NCI-H510A (cell line): ENCODE data around the gene CDX1.

Experiments used
- DNase-seq: peaks from one replicate; lab custom pipeline; 2025; lab: John Stamatoyannopoulos, UW

Gene CDX1

GRCh38 chr5:150131978-150132694, 34.4 kb upstream of the CDX1 start:
- no peak for DNase-seq

DNA sequence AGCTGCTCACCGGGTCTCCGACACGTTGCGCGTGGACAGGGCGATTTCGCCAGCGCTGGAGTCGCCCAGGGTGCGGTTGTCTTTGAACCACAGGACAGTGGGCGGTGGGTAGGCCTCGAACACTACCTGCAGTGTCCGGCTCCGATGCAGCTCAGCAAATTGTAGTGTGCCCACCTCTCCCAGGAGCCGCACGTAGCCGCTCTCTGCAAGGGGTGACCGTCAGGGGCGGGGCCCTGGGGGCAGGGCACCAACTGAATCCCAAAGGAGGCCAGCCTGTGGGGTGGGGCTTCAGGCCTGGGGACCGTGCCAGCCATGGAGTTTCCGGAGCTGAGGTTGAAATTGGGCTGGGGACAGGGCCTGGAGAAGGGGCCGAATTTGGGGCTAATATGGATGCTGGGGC, 33.8 kb upstream of the CDX1 start:
- DNase-seq = no peak

- DNase-seq = no peak
These were observed 32.9 kb upstream of the CDX1 start for GRCh38 chr5:150133581-150134197.

DNA sequence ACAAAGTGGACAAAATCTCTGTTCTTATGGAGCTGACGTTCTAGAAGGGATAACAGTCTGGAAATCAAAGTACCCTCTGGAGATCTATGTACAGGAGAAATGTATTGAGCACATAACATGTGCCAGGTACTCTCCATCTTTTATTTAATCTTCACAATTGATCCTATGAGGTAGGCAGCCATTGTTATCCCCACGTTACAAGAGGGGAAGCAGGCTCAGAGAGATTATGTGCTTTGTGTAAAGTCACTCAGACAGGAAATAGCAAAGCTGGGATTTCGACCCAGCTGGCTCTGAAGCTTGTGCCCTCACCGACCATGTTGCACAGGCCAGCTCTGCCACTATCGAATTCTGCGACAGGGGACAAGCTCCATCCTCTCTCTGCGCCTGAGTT, 32.4 kb upstream of the CDX1 start:
- DNase-seq = no peak

DNA sequence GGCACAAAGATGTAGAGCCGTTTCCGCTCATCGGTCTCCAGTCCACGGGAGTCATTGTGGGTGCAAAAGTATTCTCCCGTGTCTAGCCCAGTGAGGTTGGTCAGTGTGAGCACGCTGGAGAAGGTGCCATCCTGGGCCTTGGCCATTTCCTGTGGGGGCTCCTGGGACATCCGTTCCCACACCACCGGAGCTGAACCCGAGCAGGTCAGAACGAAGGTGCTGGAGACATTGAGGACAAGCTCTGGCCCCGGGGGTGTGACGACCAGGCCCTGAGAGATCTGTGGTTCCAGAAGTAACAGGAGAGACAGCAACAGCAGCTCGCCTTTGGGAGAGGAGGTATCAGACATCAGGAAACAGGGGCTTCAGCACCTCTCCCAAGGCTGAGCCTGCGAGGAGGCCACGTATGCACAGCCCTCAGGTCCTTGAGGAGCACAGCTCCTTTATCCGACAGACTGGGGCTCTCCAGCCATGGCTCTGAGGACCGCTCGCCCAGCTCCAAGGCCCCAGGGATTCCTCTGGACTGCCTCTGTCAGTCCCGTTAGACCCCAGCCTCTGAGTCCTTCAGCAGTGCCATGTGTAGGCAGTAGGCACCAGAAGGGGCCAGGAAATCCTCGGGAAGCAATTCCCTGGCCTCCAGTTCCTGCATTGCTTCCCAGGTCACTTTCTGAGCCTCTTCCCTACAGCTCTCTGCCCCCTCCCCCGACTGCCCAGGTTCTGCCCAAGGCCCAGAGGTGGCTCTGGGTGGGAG, 30.8 kb upstream of the CDX1 start:
- no peak for DNase-seq

DNA sequence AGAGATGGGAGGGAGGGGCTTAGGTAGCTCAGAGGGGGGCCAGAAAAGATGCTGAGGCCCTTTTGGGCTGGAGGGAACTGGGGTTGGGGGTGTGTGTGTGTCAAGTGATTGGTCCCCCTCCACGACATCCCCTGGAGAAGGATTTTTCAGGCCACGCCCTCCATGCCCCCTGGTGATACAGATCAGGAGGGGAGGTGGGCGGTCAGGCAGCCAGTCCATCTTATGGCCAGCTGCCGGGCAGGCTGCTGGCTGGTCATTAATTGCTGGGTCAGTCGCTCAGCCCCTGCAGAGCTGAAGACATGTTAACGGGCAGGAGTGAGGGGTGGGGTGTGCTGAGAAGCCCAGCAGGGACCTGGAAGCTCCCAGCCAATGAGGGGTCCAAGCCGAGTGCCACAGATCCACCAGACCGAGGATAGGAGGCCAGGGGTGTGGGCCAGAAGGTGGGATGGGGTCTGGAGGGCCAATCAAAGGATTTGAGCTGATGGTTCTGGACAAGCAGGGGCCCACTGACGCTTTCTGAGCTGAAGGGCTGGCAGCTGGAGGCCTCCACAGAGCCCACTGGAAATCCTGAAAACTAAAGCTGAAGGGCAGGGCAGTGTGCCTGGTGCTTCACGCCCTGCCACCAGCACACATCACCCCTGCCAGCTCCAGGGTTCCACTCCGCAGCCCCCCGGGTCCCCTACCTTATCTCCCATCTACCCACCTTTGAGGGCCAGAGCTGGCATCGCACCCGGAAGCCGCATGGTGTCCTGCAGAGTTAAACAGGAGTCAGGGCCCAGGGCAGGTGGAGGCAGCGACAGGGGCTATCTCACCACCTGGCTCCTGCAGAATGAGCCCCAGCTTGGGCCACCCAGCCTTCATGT, 30.0 kb upstream of the CDX1 start:
- DNase-seq = no peak

- no peak for DNase-seq
These were observed 29.2 kb upstream of the CDX1 start for GRCh38 chr5:150137168-150137957.

DNA sequence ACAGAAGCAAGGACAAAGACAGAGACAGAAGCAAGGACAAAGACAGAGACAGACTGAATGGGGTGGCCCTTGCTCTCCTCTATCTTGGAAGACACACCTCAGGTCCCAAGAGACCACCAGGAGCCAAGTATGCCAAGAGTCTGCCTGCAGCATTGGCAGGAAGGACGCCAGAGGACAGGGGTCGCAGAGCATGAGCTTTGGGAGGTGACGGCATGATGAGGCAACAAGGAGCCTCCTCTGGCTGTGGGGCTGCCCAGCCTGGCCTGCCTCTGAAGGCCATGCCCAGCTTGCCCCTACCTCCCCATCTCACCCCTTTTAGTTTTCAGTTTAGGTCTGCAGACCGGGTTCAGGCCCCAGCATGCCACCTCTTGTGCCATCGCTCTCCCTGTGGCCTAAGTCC, 28.6 kb upstream of the CDX1 start:
- DNase-seq = no peak

- DNase-seq = no peak
These were observed 27.9 kb upstream of the CDX1 start for GRCh38 chr5:150138551-150139265.

DNA sequence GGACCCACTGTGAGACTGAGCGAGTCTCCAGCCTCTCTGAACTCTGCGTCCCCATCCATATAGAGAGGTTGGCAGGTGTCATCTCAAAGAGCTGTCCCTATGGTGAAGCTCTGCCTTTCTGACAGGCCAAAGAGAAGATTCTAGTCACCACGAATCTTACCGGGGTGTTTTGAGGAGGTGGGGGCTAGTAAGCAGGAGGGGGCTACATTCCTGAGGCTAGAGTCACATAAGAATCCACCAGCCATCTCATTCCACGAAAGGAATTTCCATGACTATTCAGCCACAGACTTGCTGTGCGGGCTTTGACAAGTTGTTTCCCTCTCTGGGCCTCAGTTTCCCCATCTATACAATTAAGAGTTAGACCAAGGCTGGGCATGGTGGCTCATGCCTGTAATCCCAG, 27.2 kb upstream of the CDX1 start:
- no peak for DNase-seq

DNA sequence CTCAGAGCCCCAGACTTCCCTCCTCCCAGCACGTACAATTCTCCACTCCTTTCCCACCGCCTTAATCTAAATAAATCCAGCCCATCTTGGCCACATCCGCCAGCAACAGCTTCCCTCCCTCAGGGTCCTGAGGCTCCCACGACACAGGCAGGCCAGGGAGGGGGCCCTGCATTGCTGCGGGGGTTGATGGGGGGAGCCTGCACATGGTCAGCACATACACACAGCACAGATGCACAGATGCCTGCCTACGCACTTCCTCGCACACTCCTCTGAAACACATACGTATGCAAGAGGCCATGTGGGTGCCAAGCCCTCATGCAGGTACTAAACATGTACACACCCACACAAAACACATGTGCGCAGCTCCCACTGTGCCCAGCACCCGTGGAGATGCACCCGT, 25.7 kb upstream of the CDX1 start:
- DNase-seq = no peak

- DNase-seq = no peak
These were observed 24.9 kb upstream of the CDX1 start for GRCh38 chr5:150141544-150142184.

DNA sequence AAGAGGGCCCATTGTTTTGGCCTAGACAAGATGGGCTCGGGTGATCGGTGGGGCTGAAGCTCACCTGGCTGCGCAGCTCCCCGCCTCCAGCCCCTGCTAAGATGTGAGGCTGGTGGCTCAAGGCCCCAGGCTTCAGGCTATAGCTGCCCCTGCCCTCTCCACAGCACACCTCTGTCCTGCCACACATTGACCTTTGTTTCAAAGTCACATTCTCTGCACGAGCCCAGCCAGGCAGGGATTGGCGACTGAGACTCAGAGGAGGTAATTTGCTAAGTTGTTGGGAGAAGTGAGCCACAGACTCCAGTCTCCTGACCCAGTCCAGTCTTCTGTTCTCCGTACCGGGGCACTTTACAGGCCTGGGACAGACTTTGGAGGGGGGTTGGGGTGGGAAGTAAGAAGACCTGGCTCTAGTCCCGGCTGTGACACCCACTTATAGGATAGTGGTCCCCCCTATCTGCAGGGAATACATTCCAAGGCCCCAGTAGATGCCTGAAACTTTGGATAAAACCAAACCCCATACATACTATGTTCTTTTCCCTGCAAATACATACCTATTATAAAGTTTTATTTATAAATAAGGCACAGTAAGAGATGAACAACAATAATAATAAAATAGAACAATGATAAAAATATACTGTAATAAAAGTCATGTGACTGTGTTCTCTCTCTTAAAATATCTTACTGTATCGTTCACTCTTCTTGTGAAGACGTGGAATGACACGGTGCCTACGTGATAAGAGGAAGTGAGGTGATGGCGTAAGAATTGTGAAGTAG, 24.2 kb upstream of the CDX1 start:
- DNase-seq = no peak

DNA sequence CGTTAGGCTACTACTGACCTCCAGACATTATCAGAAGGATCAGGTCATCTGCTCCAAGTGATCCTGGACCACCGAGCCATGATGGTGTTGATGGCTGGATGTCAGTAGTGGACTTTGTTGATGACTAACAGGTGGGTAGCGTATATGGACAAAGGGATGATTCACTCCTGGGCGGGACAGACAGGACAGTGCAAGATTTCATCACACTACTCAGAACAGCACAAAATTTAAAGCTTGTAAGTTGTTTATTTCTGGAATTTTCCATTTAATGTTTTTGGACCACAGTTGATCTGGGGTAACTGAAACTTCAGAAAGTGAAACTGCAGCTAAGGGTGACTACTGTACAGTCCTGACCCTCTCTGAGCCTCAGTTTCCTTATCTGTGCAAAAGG, 23.6 kb upstream of the CDX1 start:
- no peak for DNase-seq

DNA sequence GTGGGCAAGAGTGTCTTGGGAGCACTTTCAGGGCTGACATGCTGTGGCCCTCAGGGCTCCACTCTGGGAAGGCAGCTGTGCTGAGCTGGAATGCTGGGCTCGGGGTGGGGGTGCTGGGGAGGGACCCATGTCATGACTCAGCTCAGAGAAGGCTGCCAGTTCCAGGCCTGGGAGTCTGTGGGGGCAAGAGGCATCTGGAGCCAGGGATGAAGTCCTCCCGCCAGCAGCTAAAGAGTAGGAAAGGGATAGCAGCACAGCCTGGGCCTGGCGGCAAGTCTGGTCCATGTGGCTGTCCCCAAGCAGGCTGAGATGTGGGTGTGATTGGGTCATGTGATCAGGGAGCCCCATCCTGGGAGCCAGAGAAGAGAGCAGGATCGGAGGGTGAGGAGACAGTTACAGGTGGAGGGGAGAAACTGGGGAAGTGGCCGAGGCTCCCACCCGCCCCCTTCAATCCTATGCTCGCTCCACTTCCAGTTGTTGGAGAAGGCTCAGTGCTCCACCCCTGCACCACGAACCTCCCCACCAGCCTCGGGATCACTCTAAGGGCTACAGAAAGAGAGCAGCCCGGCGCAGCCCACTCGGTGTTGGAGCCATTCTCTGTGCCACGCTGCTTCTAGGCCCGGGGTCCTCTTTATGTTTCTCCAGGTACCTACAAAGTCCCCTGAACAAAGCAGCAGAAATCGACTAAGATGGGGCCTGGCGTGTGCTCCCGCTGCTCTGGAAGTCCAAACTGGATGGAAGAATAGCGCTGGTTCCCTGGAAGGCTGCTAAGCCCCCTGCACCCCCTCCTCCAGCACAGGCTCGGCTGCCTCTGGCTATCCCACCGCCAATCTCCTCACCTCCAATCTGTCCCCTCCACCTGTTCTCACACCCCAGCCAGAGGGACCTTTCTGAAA, 23.0 kb upstream of the CDX1 start:
- no peak for DNase-seq

GRCh38 chr5:150144246-150144801, 22.3 kb upstream of the CDX1 start:
- no peak for DNase-seq

- no peak for DNase-seq
These were observed 21.7 kb upstream of the CDX1 start for GRCh38 chr5:150144879-150145278.

DNA sequence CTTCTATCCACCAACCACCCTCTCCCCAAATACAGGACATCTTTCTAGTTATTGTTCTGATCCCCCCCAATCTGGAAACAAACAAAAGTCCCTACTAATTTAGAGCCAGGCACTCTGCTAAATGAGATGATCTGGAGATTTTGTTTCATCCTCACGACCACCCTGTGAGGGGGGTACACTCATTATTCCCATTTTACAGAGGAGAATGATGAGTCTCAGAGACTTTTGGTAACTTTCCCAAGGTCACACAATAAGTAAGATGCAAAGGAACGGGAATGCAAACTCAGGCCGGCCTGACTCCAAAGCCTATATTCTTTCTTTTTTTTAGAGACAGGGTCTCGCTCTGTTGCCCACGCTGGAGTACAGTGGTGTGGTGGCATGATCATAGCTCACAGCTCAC, 20.3 kb upstream of the CDX1 start:
- DNase-seq = no peak
